ENCODE results near the gene NHS.

DNA sequence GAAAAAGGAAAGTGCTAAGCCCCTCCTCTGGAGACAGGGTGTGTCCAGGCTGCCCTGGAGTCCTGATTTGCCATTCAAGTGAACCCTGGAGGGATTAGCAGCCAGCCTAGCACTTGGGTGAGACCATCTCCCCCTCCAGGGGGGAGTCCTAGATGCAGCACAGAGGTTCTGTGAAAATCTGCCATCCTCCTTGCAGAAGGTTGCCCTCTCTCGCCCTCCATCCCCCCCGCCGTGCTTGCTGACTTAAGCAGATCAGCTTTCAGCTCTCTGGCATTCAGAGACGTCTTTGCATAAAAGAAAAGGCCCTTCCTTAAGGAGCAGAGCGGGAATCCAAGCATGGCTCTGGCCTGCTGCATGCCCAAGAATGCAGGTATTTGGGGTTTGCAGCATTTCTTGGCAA, 260.2 kb downstream of the NHS start:
- TF ChIP-seq POLR2A (IDR thresholded peaks at IDR 0.05): no peak
- TF ChIP-seq, protein P1, sequence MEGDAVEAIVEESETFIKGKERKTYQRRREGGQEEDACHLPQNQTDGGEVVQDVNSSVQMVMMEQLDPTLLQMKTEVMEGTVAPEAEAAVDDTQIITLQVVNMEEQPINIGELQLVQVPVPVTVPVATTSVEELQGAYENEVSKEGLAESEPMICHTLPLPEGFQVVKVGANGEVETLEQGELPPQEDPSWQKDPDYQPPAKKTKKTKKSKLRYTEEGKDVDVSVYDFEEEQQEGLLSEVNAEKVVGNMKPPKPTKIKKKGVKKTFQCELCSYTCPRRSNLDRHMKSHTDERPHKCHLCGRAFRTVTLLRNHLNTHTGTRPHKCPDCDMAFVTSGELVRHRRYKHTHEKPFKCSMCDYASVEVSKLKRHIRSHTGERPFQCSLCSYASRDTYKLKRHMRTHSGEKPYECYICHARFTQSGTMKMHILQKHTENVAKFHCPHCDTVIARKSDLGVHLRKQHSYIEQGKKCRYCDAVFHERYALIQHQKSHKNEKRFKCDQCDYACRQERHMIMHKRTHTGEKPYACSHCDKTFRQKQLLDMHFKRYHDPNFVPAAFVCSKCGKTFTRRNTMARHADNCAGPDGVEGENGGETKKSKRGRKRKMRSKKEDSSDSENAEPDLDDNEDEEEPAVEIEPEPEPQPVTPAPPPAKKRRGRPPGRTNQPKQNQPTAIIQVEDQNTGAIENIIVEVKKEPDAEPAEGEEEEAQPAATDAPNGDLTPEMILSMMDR (IDR thresholded peaks at IDR 0.05): no peak
